ENCODE data around the gene HTR5A.

- TF ChIP-seq, protein P1, sequence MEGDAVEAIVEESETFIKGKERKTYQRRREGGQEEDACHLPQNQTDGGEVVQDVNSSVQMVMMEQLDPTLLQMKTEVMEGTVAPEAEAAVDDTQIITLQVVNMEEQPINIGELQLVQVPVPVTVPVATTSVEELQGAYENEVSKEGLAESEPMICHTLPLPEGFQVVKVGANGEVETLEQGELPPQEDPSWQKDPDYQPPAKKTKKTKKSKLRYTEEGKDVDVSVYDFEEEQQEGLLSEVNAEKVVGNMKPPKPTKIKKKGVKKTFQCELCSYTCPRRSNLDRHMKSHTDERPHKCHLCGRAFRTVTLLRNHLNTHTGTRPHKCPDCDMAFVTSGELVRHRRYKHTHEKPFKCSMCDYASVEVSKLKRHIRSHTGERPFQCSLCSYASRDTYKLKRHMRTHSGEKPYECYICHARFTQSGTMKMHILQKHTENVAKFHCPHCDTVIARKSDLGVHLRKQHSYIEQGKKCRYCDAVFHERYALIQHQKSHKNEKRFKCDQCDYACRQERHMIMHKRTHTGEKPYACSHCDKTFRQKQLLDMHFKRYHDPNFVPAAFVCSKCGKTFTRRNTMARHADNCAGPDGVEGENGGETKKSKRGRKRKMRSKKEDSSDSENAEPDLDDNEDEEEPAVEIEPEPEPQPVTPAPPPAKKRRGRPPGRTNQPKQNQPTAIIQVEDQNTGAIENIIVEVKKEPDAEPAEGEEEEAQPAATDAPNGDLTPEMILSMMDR (IDR thresholded peaks at IDR 0.05): no peak
- TF ChIP-seq EP300 (IDR thresholded peaks at IDR 0.05) (no peak), POLR2A (IDR thresholded peaks at IDR 0.05; ENCODE audit: low read depth) (no peak)
These were observed 24.6 kb downstream of the HTR5A start for GRCh38 chr7:155094636-155095135.

Measured in esophagus muscularis mucosa (tissue), 4 donors.